Hepatocyte (in vitro differentiated cells): ENCODE data around the gene CTNNBIP1. TPM values are rescaled to one million over a fixed set of nuclear protein-coding genes. Genes with fewer than 3 reads are reported as not detected.

Experiments
- DNase-seq: peaks from one replicate; pipeline ENCODE4 v3.0.0-alpha.2; 2016; ENCODE audit warnings: low spot score
- H2AFZ ChIP-seq: fragments of 200-600 bp; sonication (generic); 2 replicates; pipeline ENCODE4 v1.6.0; 2016; ENCODE audit warnings: antibody characterized with exemption, mild to moderate bottlenecking
- H3K27ac ChIP-seq: fragments of 200-600 bp; sonication (generic); 2 replicates; pipeline ENCODE4 v1.5.1; 2016; ENCODE audit warnings: mild to moderate bottlenecking
- H3K27me3 ChIP-seq: fragments of 200-600 bp; sonication (generic); 2 replicates; pipeline ENCODE4 v1.6.1; 2016
- H3K36me3 ChIP-seq: fragments of 200-600 bp; sonication (generic); replicated peaks from 2 replicates; pipeline ENCODE4 v1.5.1; 2016; ENCODE audit warnings: low read depth; ENCODE audit not compliant: insufficient read depth
- H3K4me1 ChIP-seq: fragments of 200-600 bp; sonication (generic); 2 replicates; pipeline ENCODE4 v1.5.1; 2016; ENCODE audit warnings: mild to moderate bottlenecking, moderate library complexity; ENCODE audit not compliant: insufficient read depth
- H3K4me2 ChIP-seq: fragments of 200-600 bp; sonication (generic); 2 replicates; pipeline ENCODE4 v1.6.0; 2016
- H3K4me3 ChIP-seq: fragments of 200-600 bp; sonication (generic); 2 replicates; pipeline ENCODE4 v1.5.1; 2016; ENCODE audit warnings: mild to moderate bottlenecking
- H3K79me2 ChIP-seq: fragments of 200-600 bp; sonication (generic); 2 replicates; pipeline ENCODE4 v1.6.0; 2017; ENCODE audit warnings: mild to moderate bottlenecking
- H3K9me2 ChIP-seq: fragments of 200-600 bp; sonication (generic); replicated peaks from 2 replicates; pipeline ENCODE4 v1.6.0; 2017; ENCODE audit warnings: mild to moderate bottlenecking; ENCODE audit not compliant: insufficient read depth
- H3K9me3 ChIP-seq: fragments of 200-600 bp; sonication (generic); 2 replicates; pipeline ENCODE4 v1.5.1; 2016; ENCODE audit warnings: low read depth, mild to moderate bottlenecking
- H4K20me1 ChIP-seq: fragments of 200-600 bp; sonication (generic); 2 replicates; pipeline ENCODE4 v1.6.0; 2016; ENCODE audit warnings: mild to moderate bottlenecking; ENCODE audit not compliant: insufficient read depth, poor library complexity, severe bottlenecking
- CTCF ChIP-seq: fragments of 200-600 bp; sonication (generic); IDR thresholded peaks from 2 replicates; pipeline ENCODE4 v1.5.1; 2016; ENCODE audit warnings: antibody characterized with exemption, mild to moderate bottlenecking; ENCODE audit not compliant: poor library complexity
- EZH2 ChIP-seq: fragments of 200-600 bp; sonication (generic); IDR thresholded peaks from 2 replicates; pipeline ENCODE4 v1.6.1; 2016; ENCODE audit warnings: antibody characterized with exemption, mild to moderate bottlenecking, borderline replicate concordance
- EZH2phosphoT487 ChIP-seq: fragments of 200-600 bp; sonication (generic); IDR thresholded peaks from one replicate; pipeline ENCODE4 v1.6.1; 2018; ENCODE audit warnings: antibody characterized with exemption, mild to moderate bottlenecking, low read depth, moderate library complexity; ENCODE audit not compliant: unreplicated experiment, severe bottlenecking
- WGBS: methylation state at CpG from one replicate; pipeline ENCODE4 v1.1.6; 2016; ENCODE audit warnings: low lambda C conversion rate; ENCODE audit errors: missing lambda C conversion rate; 5-methylcytosine and 5-hydroxymethylcytosine counted together
- polyA plus RNA-seq: library from polyadenylated mRNA; unstranded; fragments of >200 nt; fragmentation: Nextera tagmentation; extraction: Ambion mirVana; gene quantifications from 2 replicates; pipeline ENCODE4 v1.2.1, GENCODE V29; 2016
- total RNA-seq: library from RNA; depleted of rRNA; stranded (reverse); fragments of >200 nt; gene quantifications from 2 replicates; pipeline ENCODE4 v1.2.3, GENCODE V29; 2014

CTNNBIP1 gene
- total and polyA plus RNA-seq, 2 experiments from 2014 or later = 25.2 to 49.8 TPM

GRCh38 chr1:9838946-9839345 lies 71.1 kb downstream of the CTNNBIP1 start:
- no peak for DNase-seq
- Histone ChIP-seq H3K9me3 (no peaks in the 10 kb centered on the region), H4K20me1 (no peaks in the 10 kb centered on the region)

GRCh38 chr1:9836632-9836960 lies 73.5 kb downstream of the CTNNBIP1 start:
- 92% methylated on average over 5 of the region's 5 CpGs for WGBS
- no peaks in the 10 kb centered on the region for H4K20me1 ChIP-seq
- H3K27ac ChIP-seq = no peak overlapping the region
- no peak overlapping the region for H3K4me2 ChIP-seq
- no peaks in the 10 kb centered on the region for H3K36me3 ChIP-seq
- H3K9me2 ChIP-seq = no peaks in the 10 kb centered on the region
- no peaks in the 10 kb centered on the region for H3K9me3 ChIP-seq
- H3K27me3 ChIP-seq = no peaks in the 10 kb centered on the region
- no peak for DNase-seq
- TF ChIP-seq EZH2 = no peak
- TF ChIP-seq EZH2phosphoT487 = no peak
- TF ChIP-seq CTCF = no peak
- no peak overlapping the region for H3K4me3 ChIP-seq
- no peak overlapping the region for H2AFZ ChIP-seq
- H3K79me2 ChIP-seq = no peaks in the 10 kb centered on the region
- H3K4me1 ChIP-seq = peaks cover 5% of the 10 kb centered on the region

More at GRCh38 chr1:9838946-9839345, 71.1 kb downstream of the CTNNBIP1 start:
- Histone ChIP-seq H2AFZ (no peak overlapping the region), H3K79me2 (no peaks in the 10 kb centered on the region), H3K27ac (no peak overlapping the region), H3K9me2 (no peaks in the 10 kb centered on the region), H3K4me2 (no peak overlapping the region), H3K4me3 (no peak overlapping the region), H3K36me3 (no peaks in the 10 kb centered on the region), H3K4me1 (peaks cover 11% of the 10 kb centered on the region), H3K27me3 (no peaks in the 10 kb centered on the region)
- no peak for TF ChIP-seq CTCF
- TF ChIP-seq EZH2 = no peak
- no peak for TF ChIP-seq EZH2phosphoT487
- 96% methylated on average over 10 of the region's 10 CpGs for WGBS

- Histone ChIP-seq H3K4me3 (no peak overlapping the region), H3K27ac (no peak overlapping the region), H2AFZ (peak overlapping the region; percentile 35), H3K36me3 (no peaks in the 10 kb centered on the region), H3K79me2 (no peaks in the 10 kb centered on the region), H3K9me3 (no peaks in the 10 kb centered on the region), H3K4me2 (peak overlapping the region; percentile 37), H3K27me3 (no peaks in the 10 kb centered on the region), H3K9me2 (no peaks in the 10 kb centered on the region), H3K4me1 (peaks cover 5% of the 10 kb centered on the region), H4K20me1 (no peaks in the 10 kb centered on the region)
- DNase-seq = peak; percentile 57
- WGBS = 50% methylated on average over 15 of the region's 15 CpGs
- TF ChIP-seq CTCF (no peak), EZH2phosphoT487 (no peak), EZH2 (no peak)
Observed at GRCh38 chr1:9835758-9836631, 74.1 kb downstream of the CTNNBIP1 start.

GRCh38 chr1:9835404-9835757 lies 74.7 kb downstream of the CTNNBIP1 start:
- no peaks in the 10 kb centered on the region for H3K9me3 ChIP-seq
- no peak for TF ChIP-seq CTCF
- TF ChIP-seq EZH2phosphoT487 = no peak
- TF ChIP-seq EZH2 = no peak
- no peaks in the 10 kb centered on the region for H3K79me2 ChIP-seq
- no peak overlapping the region for H3K4me3 ChIP-seq
- WGBS = 46% methylated on average over 9 of the region's 9 CpGs
- H3K9me2 ChIP-seq = no peaks in the 10 kb centered on the region
- H3K4me2 ChIP-seq = peak overlapping the region; percentile 37
- no peak for DNase-seq
- peaks cover 5% of the 10 kb centered on the region for H3K4me1 ChIP-seq
- peak overlapping the region; percentile 35 for H2AFZ ChIP-seq
- no peaks in the 10 kb centered on the region for H4K20me1 ChIP-seq
- H3K27ac ChIP-seq = no peak overlapping the region
- H3K27me3 ChIP-seq = no peaks in the 10 kb centered on the region
- no peaks in the 10 kb centered on the region for H3K36me3 ChIP-seq
